Measurements from ENCODE around the gene UBTD1. TPM values are rescaled to one million over a fixed set of nuclear protein-coding genes. Genes with fewer than 3 reads are reported as not detected.

UBTD1 gene
- total and polyA plus RNA-seq, 10 of the 15 experiments (the other 5 are each of a cell fraction or from before 2014, with no cell fraction given): 0.04 to 1.5 (median 1.2) TPM; not detected in 1

- TF ChIP-seq, protein P1, sequence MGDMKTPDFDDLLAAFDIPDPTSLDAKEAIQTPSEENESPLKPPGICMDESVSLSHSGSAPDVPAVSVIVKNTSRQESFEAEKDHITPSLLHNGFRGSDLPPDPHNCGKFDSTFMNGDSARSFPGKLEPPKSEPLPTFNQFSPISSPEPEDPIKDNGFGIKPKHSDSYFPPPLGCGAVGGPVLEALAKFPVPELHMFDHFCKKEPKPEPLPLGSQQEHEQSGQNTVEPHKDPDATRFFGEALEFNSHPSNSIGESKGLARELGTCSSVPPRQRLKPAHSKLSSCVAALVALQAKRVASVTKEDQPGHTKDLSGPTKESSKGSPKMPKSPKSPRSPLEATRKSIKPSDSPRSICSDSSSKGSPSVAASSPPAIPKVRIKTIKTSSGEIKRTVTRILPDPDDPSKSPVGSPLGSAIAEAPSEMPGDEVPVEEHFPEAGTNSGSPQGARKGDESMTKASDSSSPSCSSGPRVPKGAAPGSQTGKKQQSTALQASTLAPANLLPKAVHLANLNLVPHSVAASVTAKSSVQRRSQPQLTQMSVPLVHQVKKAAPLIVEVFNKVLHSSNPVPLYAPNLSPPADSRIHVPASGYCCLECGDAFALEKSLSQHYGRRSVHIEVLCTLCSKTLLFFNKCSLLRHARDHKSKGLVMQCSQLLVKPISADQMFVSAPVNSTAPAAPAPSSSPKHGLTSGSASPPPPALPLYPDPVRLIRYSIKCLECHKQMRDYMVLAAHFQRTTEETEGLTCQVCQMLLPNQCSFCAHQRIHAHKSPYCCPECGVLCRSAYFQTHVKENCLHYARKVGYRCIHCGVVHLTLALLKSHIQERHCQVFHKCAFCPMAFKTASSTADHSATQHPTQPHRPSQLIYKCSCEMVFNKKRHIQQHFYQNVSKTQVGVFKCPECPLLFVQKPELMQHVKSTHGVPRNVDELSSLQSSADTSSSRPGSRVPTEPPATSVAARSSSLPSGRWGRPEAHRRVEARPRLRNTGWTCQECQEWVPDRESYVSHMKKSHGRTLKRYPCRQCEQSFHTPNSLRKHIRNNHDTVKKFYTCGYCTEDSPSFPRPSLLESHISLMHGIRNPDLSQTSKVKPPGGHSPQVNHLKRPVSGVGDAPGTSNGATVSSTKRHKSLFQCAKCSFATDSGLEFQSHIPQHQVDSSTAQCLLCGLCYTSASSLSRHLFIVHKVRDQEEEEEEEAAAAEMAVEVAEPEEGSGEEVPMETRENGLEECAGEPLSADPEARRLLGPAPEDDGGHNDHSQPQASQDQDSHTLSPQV (IDR thresholded peaks at IDR 0.05): no peak
- TF ChIP-seq FOXK2 (IDR thresholded peaks at IDR 0.05): no peak
- no peak for TF ChIP-seq RUNX3 (IDR thresholded peaks at IDR 0.05; ENCODE audit: low read length)
- no peak for TF ChIP-seq HDAC6 (IDR thresholded peaks at IDR 0.05; ENCODE audit: unreplicated experiment)
- no peak for TF ChIP-seq JUND (IDR thresholded peaks at IDR 0.05; ENCODE audit: low read depth, low read length)
- TF ChIP-seq CHD1 (IDR thresholded peaks at IDR 0.05; ENCODE audit: low read depth, low read length): no peak
- TF ChIP-seq BCL3 (IDR thresholded peaks at IDR 0.05; ENCODE audit: borderline replicate concordance, insufficient read depth, low read depth, low read length, poor library complexity, severe bottlenecking): no peak
- TF ChIP-seq WRNIP1 (IDR thresholded peaks at IDR 0.05; ENCODE audit: borderline replicate concordance, low read depth, low read length): no peak
- TF ChIP-seq, protein P2, sequence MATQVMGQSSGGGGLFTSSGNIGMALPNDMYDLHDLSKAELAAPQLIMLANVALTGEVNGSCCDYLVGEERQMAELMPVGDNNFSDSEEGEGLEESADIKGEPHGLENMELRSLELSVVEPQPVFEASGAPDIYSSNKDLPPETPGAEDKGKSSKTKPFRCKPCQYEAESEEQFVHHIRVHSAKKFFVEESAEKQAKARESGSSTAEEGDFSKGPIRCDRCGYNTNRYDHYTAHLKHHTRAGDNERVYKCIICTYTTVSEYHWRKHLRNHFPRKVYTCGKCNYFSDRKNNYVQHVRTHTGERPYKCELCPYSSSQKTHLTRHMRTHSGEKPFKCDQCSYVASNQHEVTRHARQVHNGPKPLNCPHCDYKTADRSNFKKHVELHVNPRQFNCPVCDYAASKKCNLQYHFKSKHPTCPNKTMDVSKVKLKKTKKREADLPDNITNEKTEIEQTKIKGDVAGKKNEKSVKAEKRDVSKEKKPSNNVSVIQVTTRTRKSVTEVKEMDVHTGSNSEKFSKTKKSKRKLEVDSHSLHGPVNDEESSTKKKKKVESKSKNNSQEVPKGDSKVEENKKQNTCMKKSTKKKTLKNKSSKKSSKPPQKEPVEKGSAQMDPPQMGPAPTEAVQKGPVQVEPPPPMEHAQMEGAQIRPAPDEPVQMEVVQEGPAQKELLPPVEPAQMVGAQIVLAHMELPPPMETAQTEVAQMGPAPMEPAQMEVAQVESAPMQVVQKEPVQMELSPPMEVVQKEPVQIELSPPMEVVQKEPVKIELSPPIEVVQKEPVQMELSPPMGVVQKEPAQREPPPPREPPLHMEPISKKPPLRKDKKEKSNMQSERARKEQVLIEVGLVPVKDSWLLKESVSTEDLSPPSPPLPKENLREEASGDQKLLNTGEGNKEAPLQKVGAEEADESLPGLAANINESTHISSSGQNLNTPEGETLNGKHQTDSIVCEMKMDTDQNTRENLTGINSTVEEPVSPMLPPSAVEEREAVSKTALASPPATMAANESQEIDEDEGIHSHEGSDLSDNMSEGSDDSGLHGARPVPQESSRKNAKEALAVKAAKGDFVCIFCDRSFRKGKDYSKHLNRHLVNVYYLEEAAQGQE (IDR thresholded peaks at IDR 0.05; ENCODE audit: low read depth, low read length): no peak
- peak; percentile 81 for TF ChIP-seq SMC3 (IDR thresholded peaks at IDR 0.05; ENCODE audit: borderline replicate concordance, low read length)
- no peak for TF ChIP-seq SREBF2 (IDR thresholded peaks at IDR 0.05; ENCODE audit: low read length)
- no peak for TF ChIP-seq RCOR1 (conservative IDR thresholded peaks at IDR 0.05; ENCODE audit: low read depth, low read length)
- TF ChIP-seq RAD21 (IDR thresholded peaks at IDR 0.05; ENCODE audit: insufficient read depth, low read depth, low read length): peak; percentile 73
- TF ChIP-seq JUNB (IDR thresholded peaks at IDR 0.05): no peak
- no peak for TF ChIP-seq POU2F2 (IDR thresholded peaks at IDR 0.05; ENCODE audit: borderline replicate concordance, low read depth, low read length)
- 0 out of 2 replicates have a peak, but pooled peaks have one; percentile 75 for TF ChIP-seq HDGF (IDR thresholded peaks at IDR 0.05)
Observed at GRCh38 chr10:97572214-97572989, 73.7 kb downstream of the UBTD1 start, which contains the start of gene ANKRD2 (continued).

Data from GM12878 (cell line).